ENCODE results near the gene PIK3C3.

PIK3C3 gene

DNA sequence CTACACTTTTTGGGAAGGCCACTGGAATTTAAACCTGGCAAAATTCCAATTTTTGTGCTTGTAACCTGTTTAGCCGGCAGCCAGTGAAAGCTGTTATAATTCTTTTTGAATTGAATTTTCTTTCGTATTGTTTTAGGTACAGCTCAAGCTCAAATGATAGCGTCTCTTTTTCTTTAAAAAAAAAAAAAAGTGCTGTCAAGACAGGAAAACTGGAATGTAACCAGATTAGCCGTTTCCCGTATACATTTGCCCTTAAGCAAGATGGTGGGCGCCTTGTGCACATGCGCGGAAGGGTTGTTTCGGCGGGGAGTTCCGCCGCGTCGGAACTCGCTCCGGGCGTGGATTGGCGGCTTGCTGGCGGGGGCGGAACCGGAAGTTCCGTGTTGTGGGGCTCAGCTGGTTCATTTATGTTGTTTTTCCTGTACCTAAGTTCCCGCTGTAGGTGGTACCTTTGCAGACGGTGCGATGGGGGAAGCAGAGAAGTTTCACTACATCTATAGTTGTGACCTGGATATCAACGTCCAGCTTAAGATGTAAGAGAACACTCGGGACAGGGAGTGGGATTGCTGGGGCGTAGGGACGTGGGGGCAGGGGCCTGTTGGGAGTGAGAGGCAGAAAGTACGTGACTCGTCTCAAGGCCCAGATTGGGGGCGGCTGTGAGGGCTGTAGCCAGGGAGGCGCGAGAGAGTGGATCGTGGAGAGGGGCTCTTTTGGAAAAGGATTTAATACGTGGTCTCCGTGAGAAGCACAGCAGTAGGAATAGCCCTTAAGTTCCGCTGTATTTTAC, at the start of gene PIK3C3:
Gene PIK3C3 (plus strand): TSS at position 408 of the 787 bp plus-strand sequence. CDS start 58 bp downstream, at position 466.
- DNase-seq (ENCODE audit: low read depth), result peak; percentile 68

DNA sequence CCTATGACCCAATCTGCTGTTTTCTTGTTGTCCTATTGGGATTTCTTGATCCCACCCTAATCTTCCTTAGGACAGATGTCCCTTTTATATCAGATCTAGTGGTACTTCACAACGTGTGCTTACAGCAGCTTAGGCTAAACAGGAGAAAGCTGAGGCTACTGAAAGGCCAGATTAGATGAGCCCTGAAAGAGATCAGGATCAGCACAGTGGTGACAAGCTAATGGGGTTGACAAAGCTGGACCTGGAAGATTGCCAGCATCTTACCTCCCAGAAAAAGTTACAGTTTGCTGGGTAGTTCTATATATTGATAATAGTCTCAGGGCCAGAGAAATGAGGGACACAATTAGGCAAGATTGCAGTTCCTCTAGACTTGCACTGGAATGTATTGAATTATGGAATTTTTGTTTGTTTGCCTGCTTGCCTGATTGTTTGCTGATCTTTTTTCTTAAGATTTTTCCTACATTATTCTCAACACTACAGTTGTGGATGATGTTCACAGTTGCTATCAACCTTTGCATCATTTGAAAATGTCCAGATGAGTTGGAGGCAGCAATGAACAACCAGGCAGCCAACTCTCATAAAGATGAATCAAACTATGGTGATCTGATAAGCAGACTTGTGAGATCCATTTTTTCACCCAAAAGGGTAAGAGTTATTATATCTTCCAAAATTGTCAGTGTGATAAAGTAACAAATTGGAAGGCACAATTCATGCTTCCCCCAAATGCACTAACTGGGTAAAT, 49.1 kb upstream of the PIK3C3 start:
- peak; percentile 11 for DNase-seq (ENCODE audit: low read depth)

DNA sequence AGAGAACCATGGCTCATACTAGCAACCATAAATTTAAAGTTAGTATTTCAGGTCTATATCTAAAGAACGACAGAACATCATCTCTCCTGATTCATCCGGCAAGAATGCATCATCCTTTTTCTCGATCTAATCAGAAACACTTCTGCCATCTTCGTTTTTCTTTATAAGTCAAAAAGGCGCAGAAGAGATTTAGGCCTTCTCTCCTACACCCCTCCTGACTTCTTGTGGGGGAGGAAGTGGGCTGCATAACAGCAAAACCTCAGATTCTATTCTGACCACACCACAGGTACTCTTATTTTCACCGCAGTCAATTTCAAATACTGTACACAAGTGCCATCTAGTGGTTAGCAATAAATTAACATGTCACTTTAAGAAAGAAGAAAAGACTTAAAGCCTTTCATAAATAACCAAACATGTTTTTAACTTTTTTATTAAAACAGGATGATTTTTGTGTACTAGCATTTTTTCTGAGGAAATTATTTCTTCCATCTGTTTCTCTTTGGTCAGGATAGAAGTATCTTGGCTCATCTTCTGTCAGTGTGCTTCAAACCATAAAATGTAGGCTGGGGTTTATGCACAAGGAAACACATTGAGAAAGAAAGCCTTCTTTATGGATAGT, 48.4 kb upstream of the PIK3C3 start:
- DNase-seq (ENCODE audit: low read depth), result peak; percentile 38

DNA sequence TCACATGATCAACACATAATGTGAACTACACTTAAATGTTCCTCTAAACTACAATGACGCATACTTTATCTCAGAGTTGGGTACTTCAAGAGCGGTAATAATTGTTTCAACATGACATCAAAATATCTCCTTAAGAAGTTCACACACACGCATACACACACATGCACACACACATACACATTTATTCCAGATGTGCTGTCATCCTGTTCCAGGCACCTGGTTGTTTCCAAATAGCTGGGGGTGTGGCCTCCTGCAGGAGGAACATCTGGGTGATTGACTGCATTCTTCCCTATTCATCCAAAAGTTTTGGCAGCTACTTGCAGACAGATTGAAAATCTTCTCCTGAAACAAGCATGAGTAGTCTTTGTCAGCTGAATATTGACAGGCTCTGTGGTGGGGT, 37.9 kb upstream of the PIK3C3 start:
- DNase-seq (ENCODE audit: low read depth), result no peak

DNA sequence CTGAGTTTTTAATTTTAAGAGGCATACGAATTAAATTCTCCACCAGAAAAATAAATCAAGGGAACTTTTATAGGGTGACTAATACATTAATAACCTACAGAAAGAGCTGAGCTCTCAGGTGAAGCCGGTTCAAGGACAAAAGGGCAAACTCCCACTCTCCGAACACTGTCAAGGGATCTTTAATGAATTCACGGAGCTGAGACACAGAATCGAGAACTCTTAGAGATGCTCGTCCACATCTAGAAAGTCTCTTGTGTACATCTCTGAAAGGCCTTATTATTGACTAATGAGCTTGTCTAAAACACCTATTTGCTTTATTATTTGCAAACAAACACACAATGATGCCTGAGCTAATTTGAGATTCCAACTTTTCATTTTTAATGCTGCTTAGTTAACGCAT, 33.3 kb upstream of the PIK3C3 start:
- no peak for DNase-seq (ENCODE audit: low read depth)

DNA sequence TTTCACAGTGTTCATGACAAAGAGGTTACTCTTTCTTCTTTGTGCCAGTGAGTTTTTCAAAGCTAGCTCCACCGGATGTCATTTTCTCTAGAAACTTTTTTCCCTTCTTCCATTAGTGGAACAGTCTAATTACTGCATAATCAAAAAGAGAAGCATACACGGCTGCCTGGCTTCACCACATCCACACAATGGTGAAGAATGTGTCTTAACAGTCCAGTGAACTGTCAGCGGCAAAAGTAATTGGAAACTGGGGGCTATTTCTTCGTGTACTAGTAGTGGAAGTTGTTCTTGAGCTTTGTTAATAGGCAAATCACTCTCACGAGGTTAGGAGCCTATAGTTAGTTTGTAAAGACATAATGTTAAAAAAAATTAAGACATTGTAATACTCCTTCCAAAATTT, 32.9 kb upstream of the PIK3C3 start:
- no peak for DNase-seq (ENCODE audit: low read depth)

DNA sequence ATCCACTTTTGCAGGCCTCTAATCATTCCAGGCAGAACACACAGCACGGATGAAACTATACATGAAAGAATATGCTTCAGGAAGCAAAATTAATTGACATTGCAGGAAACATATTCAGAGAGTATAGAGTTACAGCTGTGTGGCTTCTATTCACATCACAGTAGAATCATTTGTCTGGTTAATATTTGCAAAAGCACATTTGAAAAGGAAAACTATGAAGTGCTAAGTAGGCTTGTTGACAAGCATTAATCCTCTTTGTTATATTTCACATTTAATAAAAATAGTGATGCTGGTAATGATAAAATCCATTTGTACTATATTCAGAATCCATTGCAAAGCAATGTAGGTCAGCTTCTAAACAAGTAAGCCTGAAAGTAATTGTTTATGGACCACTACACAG, 32.2 kb upstream of the PIK3C3 start:
- DNase-seq (ENCODE audit: low read depth), result no peak

DNA sequence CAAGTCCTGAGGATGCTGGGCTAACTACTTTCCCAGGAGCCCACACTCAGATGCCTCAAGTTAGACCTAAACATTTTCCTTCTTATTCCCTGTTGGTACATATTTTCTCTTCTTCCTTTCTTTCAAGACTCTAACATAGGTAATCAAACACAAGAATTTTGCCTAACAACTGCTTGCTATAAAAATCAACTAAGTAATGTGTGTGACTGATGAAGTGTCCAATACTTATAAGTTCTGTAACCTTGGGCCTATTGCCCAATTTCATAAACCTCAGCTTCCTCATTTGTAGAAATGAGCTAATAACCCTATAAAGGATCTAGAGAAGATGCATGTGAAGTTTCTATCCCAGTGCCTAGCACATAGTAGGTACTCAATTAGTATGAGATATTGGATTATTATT, 31.6 kb upstream of the PIK3C3 start:
- DNase-seq (ENCODE audit: low read depth), result no peak

DNA sequence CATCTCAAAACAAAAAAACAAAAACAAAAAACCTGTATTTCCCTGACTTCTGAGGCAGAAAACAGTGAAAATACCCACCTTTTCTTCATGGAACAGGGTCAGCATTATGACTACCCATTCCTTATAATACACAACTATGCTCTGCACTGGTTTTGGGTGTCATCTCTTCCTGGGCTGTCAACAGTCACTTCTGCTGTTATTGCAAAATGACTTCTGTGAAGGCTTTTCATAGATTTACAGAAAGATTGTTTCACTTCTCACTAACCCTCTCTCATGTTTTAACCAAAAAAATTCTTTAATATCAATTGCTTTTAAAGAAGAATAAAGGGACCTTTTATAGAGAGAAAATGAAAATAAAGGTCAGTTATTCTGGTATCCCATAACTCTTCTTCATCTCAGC, 26.5 kb upstream of the PIK3C3 start:
- DNase-seq (ENCODE audit: low read depth), result no peak

DNA sequence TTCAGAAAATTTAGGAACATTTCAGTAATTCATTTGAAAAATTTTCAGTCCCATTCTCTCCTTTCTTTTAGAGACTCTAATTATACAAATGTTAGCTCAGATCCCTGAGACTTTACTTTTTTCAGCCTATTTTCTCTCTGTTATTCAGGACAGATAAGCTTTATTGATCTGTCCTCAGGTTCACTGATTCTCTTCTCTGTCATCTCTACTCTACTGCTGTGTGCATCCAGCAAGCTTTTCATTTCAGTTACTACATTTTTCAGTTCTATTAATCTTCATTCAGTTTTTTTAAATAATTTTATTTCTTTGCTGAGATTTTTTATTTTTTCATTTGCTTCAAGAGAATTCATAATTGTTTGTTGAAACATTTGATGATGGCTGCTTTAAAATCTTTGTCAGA, 22.1 kb upstream of the PIK3C3 start:
- DNase-seq (ENCODE audit: low read depth), result no peak

DNA sequence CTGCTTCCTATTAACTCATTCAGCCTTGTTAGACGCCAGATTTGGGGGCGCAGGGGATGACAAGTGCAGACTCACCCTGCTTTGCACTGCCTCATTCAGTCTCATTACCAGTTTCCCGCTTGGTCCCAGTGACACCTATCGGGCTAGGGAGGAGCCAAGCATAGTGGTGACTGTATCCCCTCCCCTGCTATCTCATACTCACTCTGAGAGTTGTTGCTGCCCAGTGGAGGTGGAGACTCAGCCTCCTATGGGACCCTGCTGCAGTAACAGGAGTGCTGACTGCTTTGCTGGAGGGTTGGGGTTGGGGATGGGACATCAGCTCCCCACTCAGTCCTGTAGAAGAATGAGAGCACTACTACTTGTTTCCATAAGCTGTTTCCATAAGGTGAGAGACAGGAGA, 21.3 kb upstream of the PIK3C3 start:
- DNase-seq (ENCODE audit: low read depth), result no peak

DNA sequence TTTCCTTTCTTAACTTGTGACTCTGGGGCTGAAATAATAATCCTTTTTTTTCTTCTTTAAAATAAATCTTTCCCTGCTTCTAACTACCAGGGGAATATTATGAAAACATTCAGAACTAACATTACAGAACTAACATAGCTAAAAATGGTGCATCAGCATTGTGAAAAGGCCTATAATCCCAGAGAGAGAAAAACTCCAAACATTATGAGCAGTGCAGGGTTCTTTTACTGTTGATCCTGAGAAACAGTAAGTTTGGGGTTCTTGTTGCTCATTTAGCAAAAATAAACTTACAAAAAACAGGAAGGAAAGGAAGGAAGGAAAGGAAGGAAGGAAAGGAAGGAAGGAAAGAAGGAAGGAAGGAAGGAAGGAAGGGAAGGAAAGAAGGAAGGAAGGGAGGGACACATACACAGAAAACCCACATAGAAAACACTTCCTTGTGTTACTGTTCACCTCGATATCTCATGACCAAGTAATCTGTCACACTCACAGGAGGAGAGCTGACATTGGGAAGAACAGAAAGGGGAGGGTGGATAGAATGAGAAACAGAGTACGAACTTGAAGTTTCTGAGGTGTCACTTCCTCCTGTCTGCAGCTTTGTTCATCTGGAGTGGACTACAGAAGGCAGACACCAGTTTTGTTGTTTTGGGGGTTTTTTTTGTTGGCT, 18.4 kb upstream of the PIK3C3 start:
- no peak for DNase-seq (ENCODE audit: low read depth)

DNA sequence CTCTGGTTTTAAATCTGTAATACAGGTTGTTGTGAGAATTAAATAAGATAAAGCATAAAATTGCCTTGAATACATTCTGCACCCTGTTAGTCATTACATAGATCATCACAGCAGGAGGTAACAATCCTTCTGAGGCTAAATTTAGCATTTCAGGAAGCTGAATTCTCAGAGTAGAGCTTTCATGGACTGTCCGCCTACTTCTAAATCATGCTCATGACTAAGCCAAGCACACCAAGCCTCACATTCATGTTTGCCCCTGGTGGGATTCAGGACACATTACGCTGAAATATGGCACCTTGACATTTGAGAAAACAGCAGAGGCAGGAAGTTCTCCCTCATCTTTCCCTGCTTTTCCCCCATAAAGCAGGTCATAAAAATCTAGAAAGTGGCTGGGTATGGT, 16.6 kb upstream of the PIK3C3 start:
- peak; percentile 49 for DNase-seq (ENCODE audit: low read depth)

DNA sequence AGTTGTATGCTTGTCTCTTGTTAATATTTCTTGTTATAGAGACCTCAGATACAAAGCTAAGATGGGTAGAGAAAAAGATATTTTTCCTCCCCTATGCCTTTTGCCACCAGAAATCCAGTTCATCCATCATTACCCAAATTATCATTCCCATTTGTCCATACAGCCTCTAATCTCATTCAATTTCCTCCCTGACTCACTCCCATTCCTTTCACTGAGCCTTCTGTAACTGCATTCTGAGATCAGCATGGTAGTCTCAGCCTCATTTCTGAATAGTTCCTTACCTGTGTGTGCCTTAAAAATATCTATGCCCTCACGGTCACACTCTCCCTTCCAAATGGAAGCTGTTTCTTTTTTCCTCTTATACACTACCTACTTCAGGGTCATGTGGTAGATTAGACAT, 15.7 kb upstream of the PIK3C3 start:
- no peak for DNase-seq (ENCODE audit: low read depth)

DNA sequence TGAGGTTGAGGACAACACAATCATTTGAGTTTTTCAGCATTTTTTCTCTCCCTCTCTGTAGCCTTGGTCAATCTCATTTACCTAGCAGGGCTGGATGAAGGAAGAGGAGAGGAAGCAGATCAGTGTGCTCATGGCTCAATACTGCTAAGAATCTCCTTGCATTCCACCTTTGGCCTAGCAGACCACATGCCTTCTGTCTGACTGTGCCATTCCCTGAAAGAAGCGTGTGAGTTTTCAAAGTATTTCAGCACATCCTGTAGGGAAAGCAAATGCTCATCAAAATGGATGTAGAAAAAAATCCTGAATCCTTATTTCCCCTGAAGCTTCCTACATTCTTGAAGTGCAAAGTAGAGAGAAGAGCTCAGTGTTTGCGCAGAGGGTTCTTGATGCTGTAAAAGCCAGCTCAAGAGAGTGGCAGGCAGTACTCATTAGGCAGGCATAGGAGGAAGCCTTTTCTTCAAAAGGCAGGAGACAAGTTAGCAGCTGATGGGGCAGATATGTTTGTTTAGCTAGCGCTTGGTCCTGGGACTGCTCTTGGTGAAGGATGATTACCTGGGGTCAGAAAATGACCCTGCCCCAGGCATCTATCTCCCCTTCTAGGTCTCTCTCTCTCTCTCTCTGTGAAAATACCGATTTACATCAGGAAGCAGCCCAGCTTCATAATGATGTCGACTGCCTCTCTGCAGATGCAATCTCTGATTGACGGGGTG, 14.4 kb upstream of the PIK3C3 start:
- DNase-seq (ENCODE audit: low read depth), result peak; percentile 77

DNA sequence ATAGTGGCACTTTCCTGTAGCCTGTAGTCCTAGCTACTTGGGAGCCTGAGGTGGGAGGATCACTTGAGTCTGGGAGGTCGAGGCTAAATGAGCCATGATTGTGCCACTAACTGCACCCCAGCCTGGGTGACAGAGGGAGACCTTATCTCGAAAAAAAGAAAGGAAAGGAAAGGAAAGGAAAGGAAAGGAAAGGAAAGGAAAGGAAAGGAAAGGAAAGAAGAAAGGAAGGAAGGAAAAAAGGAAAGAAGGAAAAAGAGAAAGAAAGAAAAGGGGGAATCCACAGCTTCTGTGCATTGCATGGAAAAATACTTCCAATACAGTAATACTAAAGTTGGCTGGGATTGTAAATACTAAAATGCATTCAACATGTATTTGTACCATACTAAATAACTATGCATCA, 12.8 kb upstream of the PIK3C3 start:
- no peak for DNase-seq (ENCODE audit: low read depth)

DNA sequence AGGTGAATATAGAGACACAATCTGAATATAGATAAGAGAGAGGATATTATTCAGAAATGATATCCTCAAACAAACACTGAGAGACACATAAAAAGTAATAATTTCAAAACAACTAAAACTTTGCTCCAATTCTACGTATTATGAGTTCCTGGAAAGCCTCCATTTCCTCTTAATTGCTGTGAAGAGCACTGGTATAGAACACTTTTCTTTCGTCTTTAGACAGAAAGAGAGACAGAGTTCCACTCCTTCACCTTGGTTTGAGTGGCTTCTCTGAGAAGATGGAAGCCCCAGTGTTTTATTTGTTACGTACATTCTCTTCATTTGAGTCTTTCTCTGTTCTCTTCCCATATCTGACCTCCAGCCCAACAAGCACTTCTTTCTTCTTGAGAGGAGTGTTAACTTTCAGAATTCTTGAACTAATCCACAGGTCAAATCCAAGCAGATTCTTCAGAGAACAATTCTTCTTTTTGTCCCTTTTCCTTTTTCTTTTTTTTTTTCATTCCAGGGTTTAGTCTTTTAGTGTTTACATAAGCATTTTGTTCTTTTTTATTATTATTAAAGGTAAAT, 6.4 kb upstream of the PIK3C3 start:
- no peak for DNase-seq (ENCODE audit: low read depth)

DNA sequence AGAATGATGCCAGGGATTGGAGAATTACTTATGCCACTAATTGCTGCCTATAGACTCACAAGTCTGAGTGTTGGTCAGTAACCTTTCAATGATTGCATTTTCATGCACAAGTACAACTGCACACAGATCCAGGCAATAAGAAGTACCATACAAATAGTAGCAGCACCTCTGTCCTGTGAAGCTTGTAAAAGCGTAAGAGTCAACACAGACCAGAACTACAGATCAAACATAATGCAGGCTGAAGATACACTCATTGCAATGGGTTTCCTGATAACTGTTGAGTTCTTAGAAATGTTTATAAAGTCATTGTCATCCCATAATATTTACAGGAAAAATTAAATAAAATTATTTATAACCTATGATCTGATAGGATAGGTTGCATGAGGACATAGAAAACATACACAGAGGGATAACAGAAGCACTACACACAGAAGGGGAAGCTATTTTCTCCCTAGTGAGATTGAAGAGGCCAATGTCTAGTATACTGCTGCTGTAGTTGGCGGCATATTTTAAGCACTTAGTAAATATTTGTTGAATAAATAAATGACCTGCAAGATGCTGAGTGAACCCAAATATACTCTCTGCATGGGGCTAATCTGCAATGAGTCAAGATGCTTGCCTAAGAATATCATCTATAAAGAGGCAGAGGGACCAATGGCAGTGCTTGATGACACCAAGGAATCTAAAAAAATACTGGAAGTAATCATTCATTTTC, 5.7 kb upstream of the PIK3C3 start:
- no peak for DNase-seq (ENCODE audit: low read depth)

DNA sequence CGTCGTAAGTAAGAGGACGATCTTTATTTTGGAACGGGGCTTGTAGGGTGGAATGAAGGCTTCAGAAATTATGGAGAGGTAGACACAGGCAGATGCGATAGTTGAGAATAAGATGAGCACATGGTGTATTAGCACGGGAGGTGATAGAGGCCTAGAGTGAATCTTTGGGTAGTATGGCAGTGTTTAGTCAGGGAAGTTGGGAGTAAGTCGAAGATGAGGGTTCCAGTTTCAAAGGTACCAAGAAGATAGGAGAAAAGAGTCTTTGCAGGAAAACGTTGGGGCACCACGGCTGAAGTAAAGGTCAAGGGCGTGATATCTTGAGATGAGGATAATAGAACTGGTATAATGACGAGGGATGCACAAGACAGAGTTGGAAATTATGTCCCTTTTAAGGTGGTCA, 654 bp downstream of the PIK3C3 start:
- DNase-seq (ENCODE audit: low read depth), result no peak

DNA sequence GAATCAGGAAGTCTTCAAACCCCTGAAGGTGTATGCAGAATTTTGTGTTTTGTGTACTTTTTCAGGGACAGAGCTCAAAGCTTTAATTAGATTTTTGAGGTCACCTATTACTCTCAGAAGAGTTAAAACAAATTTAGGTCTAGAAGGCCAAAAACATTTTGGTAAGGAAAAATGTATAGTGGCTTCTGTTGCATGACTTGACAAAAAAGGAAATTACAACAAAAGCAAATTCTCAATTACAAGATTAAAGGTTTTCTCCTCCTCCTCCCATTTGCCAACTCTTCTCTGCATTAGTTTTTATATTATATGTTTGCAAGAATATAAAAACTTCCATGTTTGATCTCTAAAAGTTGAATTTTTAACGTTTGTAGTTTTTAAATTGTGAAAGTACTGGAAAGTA, 4.0 kb downstream of the PIK3C3 start:
- DNase-seq (ENCODE audit: low read depth), result no peak

DNA sequence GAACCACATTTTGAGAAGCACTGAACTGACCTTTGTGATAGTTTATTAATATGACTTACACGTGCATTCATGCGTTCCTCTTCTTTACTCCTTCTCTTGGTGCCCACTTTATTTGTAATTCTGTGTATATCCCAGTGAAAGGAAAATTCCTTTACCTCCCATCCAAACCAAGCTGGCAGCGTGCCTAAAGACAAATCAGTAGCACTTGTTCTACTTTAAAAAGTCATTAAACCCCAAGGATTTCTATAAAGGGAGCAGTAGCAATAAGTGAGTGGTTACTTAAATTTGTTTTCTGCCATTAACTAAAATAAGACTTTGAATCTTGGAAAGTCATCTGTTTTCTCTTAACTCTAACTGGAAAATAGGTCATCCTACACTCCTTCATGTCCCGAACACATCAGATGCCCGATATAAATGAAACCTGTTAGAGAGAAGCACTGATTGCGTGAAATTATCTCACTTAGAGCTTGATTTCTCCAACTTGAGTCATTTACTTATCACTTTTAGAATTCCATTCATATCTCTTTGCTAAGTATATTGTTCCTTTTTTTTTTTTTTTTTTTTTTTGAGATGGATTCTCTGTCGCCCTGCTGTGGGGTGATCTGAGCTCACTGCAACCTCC, 10.7 kb downstream of the PIK3C3 start:
- DNase-seq (ENCODE audit: low read depth), result no peak

Data from HS-5 (cell line).